Thoracic aorta (tissue), 2 donors: ENCODE measurements around the gene CDV3. TPM values are rescaled to one million over a fixed set of nuclear protein-coding genes. Genes with fewer than 3 reads are reported as not detected.

Experiments used
- ATAC-seq: fragments of 150-250 bp; one replicate; pipeline ENCODE4 v1.8.0; 2017; ENCODE audit warnings: low read depth; ENCODE audit not compliant: insufficient number of reproducible peaks, low FRiP score
- DNase-seq: peaks from one replicate; pipeline ENCODE4 v3.0.0-alpha.2; 2020; ENCODE audit warnings: low spot score
- H3K27ac ChIP-seq, 2 donors: fragments of 200-600 bp; sonication (generic); 1 replicate in 1 of 2; 2 replicates in 1 of 2; pipeline ENCODE4 v1.5.1; 2016; ENCODE audit warnings: mild to moderate bottlenecking in 2 of 2, moderate library complexity in 2 of 2
- H3K27me3 ChIP-seq: fragments of 200-600 bp; sonication (generic); replicated peaks from 2 replicates; pipeline ENCODE4 v1.6.0; 2016; ENCODE audit warnings: mild to moderate bottlenecking; ENCODE audit not compliant: insufficient read depth
- H3K36me3 ChIP-seq: fragments of 200-600 bp; sonication (generic); one replicate; pipeline ENCODE4 v1.5.1; 2016
- H3K4me1 ChIP-seq, 2 donors: fragments of 200-600 bp; sonication (generic); 1 replicate in 1 of 2; 2 replicates in 1 of 2; pipeline versions ENCODE4 v1.5.1 to v1.6.0; 2016; ENCODE audit warnings: low read depth in 2 of 2, mild to moderate bottlenecking in 1 of 2; ENCODE audit not compliant: control insufficient read depth in 1 of 2
- H3K4me3 ChIP-seq: fragments of 200-600 bp; sonication (generic); 2 replicates; pipeline ENCODE4 v1.5.1; 2016; ENCODE audit warnings: mild to moderate bottlenecking
- H3K9me3 ChIP-seq: fragments of 200-600 bp; sonication (generic); 2 replicates; pipeline ENCODE4 v1.5.1; 2016
- total RNA-seq, 2 donors: library from RNA; depleted of rRNA; stranded (reverse); fragments of >200 nt; gene quantifications; one replicate each; pipeline versions ENCODE4 v1.1.0 to v1.2.3, GENCODE V29; 2016
- TF ChIP-seq, protein P1 (sequence below): fragments of 200-600 bp; sonication (generic); IDR thresholded peaks from one replicate; pipeline ENCODE4 v1.5.1; 2019; ENCODE audit warnings: antibody characterized with exemption

CDV3 gene
- total RNA-seq, 2 donors from 2014 or later = 86.5 to 190 TPM

DNA sequence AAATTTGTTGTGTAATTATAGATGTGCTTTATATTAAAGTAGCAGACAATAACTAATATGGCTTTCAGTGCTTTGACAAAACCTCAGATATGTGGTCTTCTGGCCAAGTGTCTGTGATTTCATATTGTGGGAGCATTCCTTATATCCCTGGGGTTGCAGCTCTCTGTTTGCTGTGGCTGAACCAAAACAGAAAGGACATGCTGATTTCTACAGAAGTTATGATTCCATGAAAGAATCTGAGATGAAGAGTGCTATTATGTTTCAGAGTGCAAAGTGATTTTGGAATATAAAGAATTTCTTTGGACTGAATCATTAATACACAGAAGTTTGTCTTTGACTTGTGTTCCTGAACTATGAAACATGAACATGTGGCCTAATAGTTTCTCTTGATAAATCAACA lies 36.5 kb downstream of the CDV3 start:
- Histone ChIP-seq H3K36me3 (peaks cover 17% of the 10 kb centered on the region), H3K4me1 (no peaks in the 10 kb centered on the region)
- no peak for ATAC-seq

DNA sequence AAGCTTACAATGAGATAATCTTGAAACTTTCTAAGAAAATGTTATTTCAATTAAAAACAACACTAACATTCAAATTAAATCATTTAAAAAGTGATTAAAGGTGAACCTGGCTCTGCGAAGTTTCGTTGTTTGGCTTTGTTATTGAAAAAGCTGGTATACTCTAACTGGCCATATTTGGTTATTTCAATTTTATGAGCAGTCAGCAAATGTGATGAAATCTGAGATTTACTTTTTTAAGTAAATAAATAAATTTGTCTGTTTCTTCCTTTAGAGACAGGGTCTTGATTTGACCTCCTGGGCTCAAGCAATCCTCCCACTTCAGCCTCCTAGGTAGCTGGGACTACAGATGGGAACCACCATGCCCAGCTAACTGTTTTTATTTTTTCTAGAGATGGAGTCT lies 38.0 kb downstream of the CDV3 start:
- H3K27me3 ChIP-seq = no peaks in the 10 kb centered on the region
- no peak overlapping the region for H3K27ac ChIP-seq
- no peak for DNase-seq
- TF ChIP-seq, protein P1, sequence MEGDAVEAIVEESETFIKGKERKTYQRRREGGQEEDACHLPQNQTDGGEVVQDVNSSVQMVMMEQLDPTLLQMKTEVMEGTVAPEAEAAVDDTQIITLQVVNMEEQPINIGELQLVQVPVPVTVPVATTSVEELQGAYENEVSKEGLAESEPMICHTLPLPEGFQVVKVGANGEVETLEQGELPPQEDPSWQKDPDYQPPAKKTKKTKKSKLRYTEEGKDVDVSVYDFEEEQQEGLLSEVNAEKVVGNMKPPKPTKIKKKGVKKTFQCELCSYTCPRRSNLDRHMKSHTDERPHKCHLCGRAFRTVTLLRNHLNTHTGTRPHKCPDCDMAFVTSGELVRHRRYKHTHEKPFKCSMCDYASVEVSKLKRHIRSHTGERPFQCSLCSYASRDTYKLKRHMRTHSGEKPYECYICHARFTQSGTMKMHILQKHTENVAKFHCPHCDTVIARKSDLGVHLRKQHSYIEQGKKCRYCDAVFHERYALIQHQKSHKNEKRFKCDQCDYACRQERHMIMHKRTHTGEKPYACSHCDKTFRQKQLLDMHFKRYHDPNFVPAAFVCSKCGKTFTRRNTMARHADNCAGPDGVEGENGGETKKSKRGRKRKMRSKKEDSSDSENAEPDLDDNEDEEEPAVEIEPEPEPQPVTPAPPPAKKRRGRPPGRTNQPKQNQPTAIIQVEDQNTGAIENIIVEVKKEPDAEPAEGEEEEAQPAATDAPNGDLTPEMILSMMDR = no peak
- no peak for ATAC-seq
- no peaks in the 10 kb centered on the region for H3K4me1 ChIP-seq
- no peaks in the 10 kb centered on the region for H3K9me3 ChIP-seq
- H3K4me3 ChIP-seq = no peak overlapping the region
- peaks cover 18% of the 10 kb centered on the region for H3K36me3 ChIP-seq

More for the DNA sequence above, 36.5 kb downstream of the CDV3 start:
- no peak overlapping the region for H3K27ac ChIP-seq
- H3K4me3 ChIP-seq = no peak overlapping the region
- H3K27me3 ChIP-seq = no peaks in the 10 kb centered on the region
- DNase-seq = no peak
- TF ChIP-seq, protein P1 = no peak
- no peaks in the 10 kb centered on the region for H3K9me3 ChIP-seq

DNA sequence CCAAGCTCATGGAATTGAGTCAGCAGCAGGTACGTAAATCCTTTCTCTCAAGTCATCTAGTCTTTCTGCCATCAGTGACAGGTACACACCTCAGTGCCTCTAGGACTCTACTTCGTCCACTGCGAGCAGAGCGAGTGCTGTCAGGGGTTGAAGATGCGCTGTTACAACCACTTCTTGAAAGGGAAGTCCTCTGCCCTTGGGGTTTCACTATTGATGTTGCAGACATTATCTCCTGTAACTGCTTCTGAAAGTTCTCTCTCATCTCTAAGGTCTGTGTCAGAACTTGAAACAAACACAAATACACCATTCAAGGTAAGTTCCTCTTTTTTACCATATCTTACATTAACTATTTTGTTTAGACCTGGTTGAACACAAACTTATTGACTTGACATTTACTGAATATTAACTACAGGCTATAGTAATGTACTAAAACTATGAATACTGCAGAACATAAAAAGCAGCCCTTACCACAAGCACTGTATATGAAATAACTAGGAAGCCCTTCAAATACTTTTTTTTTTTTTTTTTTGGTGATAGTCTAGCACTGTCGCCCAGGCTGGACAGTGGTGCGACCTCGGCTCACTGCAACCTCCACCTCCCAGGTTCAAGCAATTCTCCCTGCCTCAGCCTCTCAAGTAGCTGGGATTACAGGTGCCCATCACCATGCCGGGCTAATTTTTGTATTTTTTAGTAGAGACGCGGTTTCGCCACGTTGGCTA lies 46.7 kb downstream of the CDV3 start:
- TF ChIP-seq, protein P1 = no peak
- H3K4me3 ChIP-seq = no peak overlapping the region
- H3K4me1 ChIP-seq = no peaks in the 10 kb centered on the region
- no peak overlapping the region for H3K27ac ChIP-seq
- no peaks in the 10 kb centered on the region for H3K27me3 ChIP-seq
- peaks cover 29% of the 10 kb centered on the region for H3K36me3 ChIP-seq
- DNase-seq (no peak), ATAC-seq (no peak)
- no peaks in the 10 kb centered on the region for H3K9me3 ChIP-seq

DNA sequence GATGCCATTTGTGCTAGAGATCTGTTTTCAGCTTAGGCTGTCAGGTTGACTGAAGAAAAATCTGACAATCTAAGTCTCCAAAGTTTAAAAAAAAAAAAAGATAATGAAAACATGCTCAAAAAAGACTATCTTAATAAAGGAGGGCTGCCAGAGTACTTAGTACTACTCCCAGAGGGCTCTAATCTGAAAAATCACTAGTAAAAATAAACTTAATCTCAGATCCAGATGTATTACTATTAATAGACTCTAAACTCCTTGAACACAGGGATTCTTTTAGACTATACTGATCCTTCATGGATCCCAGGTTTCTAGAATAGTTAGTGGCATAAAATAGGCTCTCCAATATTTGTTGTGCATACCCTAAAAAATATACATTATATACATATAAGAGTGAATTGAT lies 54.3 kb downstream of the CDV3 start:
- peak overlapping the region in 1 of 2 donors; percentile 13 for H3K27ac ChIP-seq
- H3K9me3 ChIP-seq = no peaks in the 10 kb centered on the region
- ATAC-seq (no peak), DNase-seq (no peak)
- no peak overlapping the region for H3K4me3 ChIP-seq
- peaks cover 23% of the 10 kb centered on the region for H3K36me3 ChIP-seq
- H3K27me3 ChIP-seq = no peaks in the 10 kb centered on the region
- peaks cover 12 to 14% of the 10 kb centered on the region in 2 donors for H3K4me1 ChIP-seq
- TF ChIP-seq, protein P1 = no peak

DNA sequence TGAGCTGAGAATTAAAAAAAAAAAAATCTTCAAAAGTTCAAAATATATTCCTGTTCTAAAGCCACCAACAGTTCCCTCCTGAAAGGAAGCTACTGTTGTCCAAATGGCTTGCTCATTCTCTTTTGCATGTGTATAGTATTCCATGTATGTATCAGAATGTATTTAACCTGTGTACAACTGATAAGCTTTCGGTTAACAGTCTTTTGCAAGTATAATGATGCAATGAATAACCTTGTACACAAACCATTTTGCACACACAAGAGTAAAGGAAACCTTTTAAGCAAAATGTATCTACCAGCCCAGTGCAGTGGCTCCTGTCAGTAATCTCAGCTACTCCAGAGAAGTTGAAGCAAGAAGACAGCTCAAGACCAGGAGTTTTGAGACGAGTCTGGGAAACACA lies 55.7 kb downstream of the CDV3 start:
- DNase-seq = no peak
- Histone ChIP-seq H3K4me1 (peaks cover 12 to 14% of the 10 kb centered on the region in 2 donors), H3K27ac (no peak overlapping the region), H3K9me3 (no peaks in the 10 kb centered on the region), H3K4me3 (no peak overlapping the region), H3K36me3 (peaks cover 24% of the 10 kb centered on the region), H3K27me3 (no peaks in the 10 kb centered on the region)
- TF ChIP-seq, protein P1 = no peak
- no peak for ATAC-seq
